ENCODE measurements around the gene BSCL2.

GRCh38 chr11:62676698-62677097 is 30.5 kb downstream of the BSCL2 start:
- TF ChIP-seq CTCF (IDR thresholded peaks at IDR 0.05; ENCODE audit: low read length) (no peak), EZH2 (optimal IDR thresholded peaks at IDR 0.05; ENCODE audit: low read depth, low read length) (no peak), EZH2phosphoT487 (IDR thresholded peaks at IDR 0.05; ENCODE audit: low read length) (no peak)

All from MM.1S (cell line).